ENCODE data around the gene AP2B1. TPM values are rescaled to one million over a fixed set of nuclear protein-coding genes. Genes with fewer than 3 reads are reported as not detected.

AP2B1 gene
- total and polyA plus RNA-seq, 9 of the 15 experiments (the other 6 are each of a cell fraction or from before 2014, with no cell fraction given): 60.1 to 287 (median 105) TPM

- TF ChIP-seq REST (IDR thresholded peaks at IDR 0.05; ENCODE audit: borderline replicate concordance): peak; percentile 90
- no peak; the same call in 1 of the 2 replicates for TF ChIP-seq REST (CRISPR knock-in tag; IDR thresholded peaks at IDR 0.05; ENCODE audit: low read depth)
- TF ChIP-seq ZNF274 (IDR thresholded peaks at IDR 0.05; ENCODE audit: borderline replicate concordance, low read depth, low read length): no peak
- TF ChIP-seq ZNF263 (CRISPR knock-in tag; IDR thresholded peaks at IDR 0.05; ENCODE audit: borderline replicate concordance): peak; percentile 81
- TF ChIP-seq TOE1 (IDR thresholded peaks at IDR 0.05; ENCODE audit: borderline replicate concordance): no peak
- TF ChIP-seq TOE1 (CRISPR knock-in tag; IDR thresholded peaks at IDR 0.05; ENCODE audit: borderline replicate concordance, low read depth): no peak
- no peak for TF ChIP-seq NCOR1 (IDR thresholded peaks at IDR 0.05)
- TF ChIP-seq ZNF551 (CRISPR knock-in tag; IDR thresholded peaks at IDR 0.05): no peak
- no peak for TF ChIP-seq HMG20B (CRISPR knock-in tag; IDR thresholded peaks at IDR 0.05)
- TF ChIP-seq ARNT (IDR thresholded peaks at IDR 0.05): no peak
- TF ChIP-seq ELK3 (CRISPR knock-in tag; IDR thresholded peaks at IDR 0.05): no peak
- peak; percentile 64 for TF ChIP-seq DEAF1 (CRISPR knock-in tag; IDR thresholded peaks at IDR 0.05)
- peak; percentile 68; the same call in 1 of the 2 replicates for TF ChIP-seq ZNF384 (IDR thresholded peaks at IDR 0.05; ENCODE audit: low read depth, low read length)
- no peak for TF ChIP-seq POLR2B (IDR thresholded peaks at IDR 0.05; ENCODE audit: low read depth, partially characterized antibody)
- TF ChIP-seq NR2C1 (IDR thresholded peaks at IDR 0.05): no peak
- no peak for TF ChIP-seq NR2C1 (tag; IDR thresholded peaks at IDR 0.05)
- TF ChIP-seq DNMT1 (IDR thresholded peaks at IDR 0.05): no peak
- no peak for TF ChIP-seq ESRRB (CRISPR knock-in tag; IDR thresholded peaks at IDR 0.05; ENCODE audit: borderline replicate concordance)
- no peak for TF ChIP-seq KAT2B (IDR thresholded peaks at IDR 0.05; ENCODE audit: low read depth, low read length)
Measured at GRCh38 chr17:35764123-35764991, 177.2 kb downstream of the AP2B1 start (continued).

Data from K562 (cell line).